Fibroblast of lung (primary cell): ENCODE measurements around the gene UBA7. TPM values are rescaled to one million over a fixed set of nuclear protein-coding genes. Genes with fewer than 3 reads are reported as not detected.

ENCODE experiments used
- DNase-seq, 2 donors: peaks; one replicate each; pipeline versions ENCODE4 v3.0.0 to v3.0.0-alpha.2; 2010; ENCODE audit warnings: low read depth in 2 of 2
- H2AFZ ChIP-seq: 2 replicates; pipeline ENCODE4 v1.5.1; 2012; ENCODE audit warnings: low read length, control low read depth, inconsistent platforms
- H3K27ac ChIP-seq: 2 replicates; pipeline ENCODE4 v1.5.1; 2011; ENCODE audit warnings: low read length, control low read depth; ENCODE audit not compliant: insufficient read depth
- H3K27me3 ChIP-seq: 2 replicates; pipeline ENCODE4 v1.5.1; 2011; ENCODE audit warnings: mild to moderate bottlenecking, low read length; ENCODE audit not compliant: control insufficient read depth, insufficient read depth
- H3K36me3 ChIP-seq: 2 replicates; pipeline ENCODE4 v1.5.1; 2011; ENCODE audit warnings: low read length; ENCODE audit not compliant: control insufficient read depth, insufficient read depth
- H3K4me1 ChIP-seq: 2 replicates; pipeline ENCODE4 v1.5.1; 2011; ENCODE audit warnings: low read length; ENCODE audit not compliant: control insufficient read depth, insufficient read depth; ENCODE audit errors: extremely low read depth
- H3K4me2 ChIP-seq: 2 replicates; pipeline ENCODE4 v1.5.1; 2011; ENCODE audit warnings: low read length, control low read depth; ENCODE audit not compliant: insufficient read depth; ENCODE audit errors: extremely low read depth
- H3K4me3 ChIP-seq, 4 experiments: fragments of 200-600 bp in 1 of 4; sonication (generic) in 1 of 4; replicated peaks in 1 of 4; 2 replicates each; pipeline ENCODE4 v1.5.1; 2011 to 2016; ENCODE audit warnings: low read length in 4 of 4, low read depth in 3 of 4, mild to moderate bottlenecking in 3 of 4, control low read depth in 2 of 4, inconsistent platforms in 1 of 4, mixed read lengths in 1 of 4; ENCODE audit not compliant: insufficient read depth in 1 of 4; ENCODE audit errors: control extremely low read depth in 1 of 4
- H3K79me2 ChIP-seq: 2 replicates; pipeline ENCODE4 v1.5.1; 2012; ENCODE audit warnings: mild to moderate bottlenecking, low read length, inconsistent platforms; ENCODE audit not compliant: control insufficient read depth, insufficient read depth
- H3K9ac ChIP-seq: 2 replicates; pipeline ENCODE4 v1.5.1; 2011; ENCODE audit warnings: mild to moderate bottlenecking, low read length, control low read depth; ENCODE audit not compliant: insufficient read depth
- H3K9me3 ChIP-seq: 2 replicates; pipeline ENCODE4 v1.5.1; 2012; ENCODE audit warnings: low read depth, low read length; ENCODE audit not compliant: control insufficient read depth, insufficient read depth
- H4K20me1 ChIP-seq: 2 replicates; pipeline ENCODE4 v1.5.1; 2011; ENCODE audit warnings: low read length; ENCODE audit not compliant: control insufficient read depth, insufficient read depth; ENCODE audit errors: extremely low read depth
- EZH2 ChIP-seq: IDR thresholded peaks from 2 replicates; pipeline ENCODE4 v1.5.1; 2012; ENCODE audit warnings: low read length, control low read depth, mild to moderate bottlenecking; ENCODE audit errors: missing control alignments
- polyA minus RNA-seq: library from RNA; depleted of rRNA, polyadenylated mRNA; stranded (reverse); fragments of >200 nt; gene quantifications from 2 replicates; pipeline ENCODE4 v1.2.3, GENCODE V29; 2011; ENCODE audit warnings: low replicate concordance
- polyA plus RNA-seq, 2 donors: library from polyadenylated mRNA; depleted of rRNA in 1 of 2; stranded (reverse) in 1 of 2; unstranded in 1 of 2; fragments of >200 nt; gene quantifications; 2 replicates each; pipeline ENCODE4 v1.2.1, GENCODE V29; 2011 to 2012; ENCODE audit warnings: missing spikeins in 1 of 2
- total RNA-seq: library from RNA; depleted of rRNA; stranded (reverse); fragments of >200 nt; gene quantifications from 2 replicates; pipeline ENCODE4 v1.2.1, GENCODE V29; 2014
- TF ChIP-seq, protein P1 (sequence below), 2 donors: IDR thresholded peaks in 1 of 2; conservative IDR thresholded peaks in 1 of 2; 1 replicate in 1 of 2; 2 replicates in 1 of 2; pipeline ENCODE4 v1.5.1; 2011 to 2012; ENCODE audit warnings: low read length in 2 of 2, control low read depth in 1 of 2, inconsistent platforms in 1 of 2, low read depth in 1 of 2, mild to moderate bottlenecking in 1 of 2

The UBA7 gene, protein sequence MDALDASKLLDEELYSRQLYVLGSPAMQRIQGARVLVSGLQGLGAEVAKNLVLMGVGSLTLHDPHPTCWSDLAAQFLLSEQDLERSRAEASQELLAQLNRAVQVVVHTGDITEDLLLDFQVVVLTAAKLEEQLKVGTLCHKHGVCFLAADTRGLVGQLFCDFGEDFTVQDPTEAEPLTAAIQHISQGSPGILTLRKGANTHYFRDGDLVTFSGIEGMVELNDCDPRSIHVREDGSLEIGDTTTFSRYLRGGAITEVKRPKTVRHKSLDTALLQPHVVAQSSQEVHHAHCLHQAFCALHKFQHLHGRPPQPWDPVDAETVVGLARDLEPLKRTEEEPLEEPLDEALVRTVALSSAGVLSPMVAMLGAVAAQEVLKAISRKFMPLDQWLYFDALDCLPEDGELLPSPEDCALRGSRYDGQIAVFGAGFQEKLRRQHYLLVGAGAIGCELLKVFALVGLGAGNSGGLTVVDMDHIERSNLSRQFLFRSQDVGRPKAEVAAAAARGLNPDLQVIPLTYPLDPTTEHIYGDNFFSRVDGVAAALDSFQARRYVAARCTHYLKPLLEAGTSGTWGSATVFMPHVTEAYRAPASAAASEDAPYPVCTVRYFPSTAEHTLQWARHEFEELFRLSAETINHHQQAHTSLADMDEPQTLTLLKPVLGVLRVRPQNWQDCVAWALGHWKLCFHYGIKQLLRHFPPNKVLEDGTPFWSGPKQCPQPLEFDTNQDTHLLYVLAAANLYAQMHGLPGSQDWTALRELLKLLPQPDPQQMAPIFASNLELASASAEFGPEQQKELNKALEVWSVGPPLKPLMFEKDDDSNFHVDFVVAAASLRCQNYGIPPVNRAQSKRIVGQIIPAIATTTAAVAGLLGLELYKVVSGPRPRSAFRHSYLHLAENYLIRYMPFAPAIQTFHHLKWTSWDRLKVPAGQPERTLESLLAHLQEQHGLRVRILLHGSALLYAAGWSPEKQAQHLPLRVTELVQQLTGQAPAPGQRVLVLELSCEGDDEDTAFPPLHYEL
- total RNA-seq (50.1 and 57.1 TPM in 2 replicates), polyA plus RNA-seq (22.8 and 33.7 TPM in 2 replicates), polyA minus RNA-seq (92.0 and 131 TPM in 2 replicates)
- polyA plus RNA-seq (2012) = 31.5 and 43.9 TPM in 2 replicates

DNA sequence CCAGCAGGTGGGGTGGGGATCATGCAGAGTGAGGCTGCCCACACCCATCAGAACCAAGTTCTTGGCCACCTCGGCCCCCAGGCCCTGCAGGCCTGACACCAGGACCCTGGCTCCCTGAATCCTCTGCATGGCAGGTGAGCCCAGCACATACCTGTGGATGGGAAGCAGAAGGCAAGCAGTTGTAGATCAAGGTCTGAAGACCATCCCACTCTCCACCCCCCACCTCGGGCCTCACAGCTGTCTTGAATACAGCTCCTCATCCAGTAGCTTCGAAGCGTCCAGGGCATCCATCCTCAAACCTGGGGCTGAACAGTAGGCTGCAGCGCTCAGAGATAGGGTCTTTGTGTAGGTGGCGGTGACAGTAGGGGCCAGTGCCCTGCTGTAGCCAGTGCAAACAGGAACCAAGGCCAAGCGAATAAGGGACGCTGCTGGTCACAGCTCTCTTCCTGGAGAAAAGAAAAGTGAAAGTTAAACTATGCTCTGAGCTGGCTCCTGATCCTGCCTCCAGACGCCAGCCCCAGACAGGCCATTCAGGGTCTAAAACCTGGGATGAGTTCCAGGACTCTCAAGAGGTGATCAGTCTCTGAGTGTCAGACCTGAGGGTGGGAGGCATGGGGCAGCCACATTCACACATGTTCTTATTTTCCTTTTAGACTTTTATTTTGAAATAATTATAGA, at the start of gene UBA7:
UBA7 (minus strand) TSS at position 457 of the 678 bp plus-strand sequence; CDS start at position 291, 166 bp downstream.
- TF ChIP-seq, protein P1, sequence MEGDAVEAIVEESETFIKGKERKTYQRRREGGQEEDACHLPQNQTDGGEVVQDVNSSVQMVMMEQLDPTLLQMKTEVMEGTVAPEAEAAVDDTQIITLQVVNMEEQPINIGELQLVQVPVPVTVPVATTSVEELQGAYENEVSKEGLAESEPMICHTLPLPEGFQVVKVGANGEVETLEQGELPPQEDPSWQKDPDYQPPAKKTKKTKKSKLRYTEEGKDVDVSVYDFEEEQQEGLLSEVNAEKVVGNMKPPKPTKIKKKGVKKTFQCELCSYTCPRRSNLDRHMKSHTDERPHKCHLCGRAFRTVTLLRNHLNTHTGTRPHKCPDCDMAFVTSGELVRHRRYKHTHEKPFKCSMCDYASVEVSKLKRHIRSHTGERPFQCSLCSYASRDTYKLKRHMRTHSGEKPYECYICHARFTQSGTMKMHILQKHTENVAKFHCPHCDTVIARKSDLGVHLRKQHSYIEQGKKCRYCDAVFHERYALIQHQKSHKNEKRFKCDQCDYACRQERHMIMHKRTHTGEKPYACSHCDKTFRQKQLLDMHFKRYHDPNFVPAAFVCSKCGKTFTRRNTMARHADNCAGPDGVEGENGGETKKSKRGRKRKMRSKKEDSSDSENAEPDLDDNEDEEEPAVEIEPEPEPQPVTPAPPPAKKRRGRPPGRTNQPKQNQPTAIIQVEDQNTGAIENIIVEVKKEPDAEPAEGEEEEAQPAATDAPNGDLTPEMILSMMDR (conservative IDR thresholded peaks at IDR 0.05 in 1 of 2, IDR thresholded peaks at IDR 0.05 in 1 of 2; ENCODE audit: low read depth in 1 of 2, low read length in 2 of 2) = no peak
- no peak for TF ChIP-seq EZH2
- peak; percentile 87 to 88 for DNase-seq
- Histone ChIP-seq H3K9me3 (no peaks in the 10 kb centered on the region), H3K4me2 (peak within 1 kb of the TSS; percentile 98), H3K9ac (peak within 1 kb of the TSS; percentile 64), H3K79me2 (no peaks in the 10 kb centered on the region), H3K36me3 (peaks cover 6% of the 10 kb centered on the region), H3K4me3 (peak within 1 kb of the TSS; percentile 29 to 71 (median 62)), H3K27ac (peak within 1 kb of the TSS; percentile 60), H3K27me3 (no peaks in the 10 kb centered on the region), H3K4me1 (peaks cover 8% of the 10 kb centered on the region), H4K20me1 (no peaks in the 10 kb centered on the region), H2AFZ (peak within 1 kb of the TSS; percentile 86)

DNA sequence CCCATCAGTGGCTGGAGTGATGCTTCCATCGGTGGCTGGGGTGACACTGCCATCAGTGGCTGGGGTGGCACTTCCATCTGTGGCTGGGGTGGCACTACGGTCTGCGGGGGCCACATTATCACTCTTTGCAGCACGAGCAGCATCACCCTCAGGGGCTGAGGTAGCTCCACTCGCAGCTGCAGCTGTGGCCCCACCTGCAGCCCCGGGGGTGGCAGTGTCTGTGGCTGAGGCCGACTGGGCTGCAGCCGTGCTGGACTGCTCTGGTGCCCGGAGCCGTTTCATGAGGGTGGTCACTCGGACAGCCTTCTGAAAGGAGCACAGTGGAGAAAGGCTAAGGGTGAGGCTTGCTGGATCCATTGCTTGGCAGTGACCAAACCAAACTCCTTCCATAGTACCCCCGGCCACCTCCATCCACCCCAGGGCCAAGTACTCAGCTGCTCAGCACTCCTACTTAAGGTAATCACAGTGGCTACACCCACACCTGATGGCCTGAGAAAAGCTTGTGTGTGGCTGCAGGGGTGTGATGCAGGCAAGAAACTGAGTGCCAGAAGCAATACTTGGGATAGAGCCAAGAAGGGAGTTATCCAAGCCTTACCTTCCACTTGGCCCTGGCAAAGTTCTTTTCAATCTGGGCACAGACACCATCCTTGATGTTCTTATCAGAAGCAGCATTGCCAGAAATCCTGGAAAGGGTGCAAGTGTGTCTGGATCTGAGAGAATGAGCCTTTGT, 46.0 kb upstream of the UBA7 start:
- no peaks in the 10 kb centered on the region for H4K20me1 ChIP-seq
- H3K27me3 ChIP-seq = peaks cover 19% of the 10 kb centered on the region
- no peak overlapping the region for H3K4me2 ChIP-seq
- no peak for DNase-seq
- H3K4me3 ChIP-seq = no peak overlapping the region
- H3K79me2 ChIP-seq = peaks cover 8% of the 10 kb centered on the region
- no peak for TF ChIP-seq EZH2
- TF ChIP-seq, protein P1 (conservative IDR thresholded peaks at IDR 0.05 in 1 of 2, IDR thresholded peaks at IDR 0.05 in 1 of 2; ENCODE audit: low read depth in 1 of 2, low read length in 2 of 2) = no peak
- H3K9me3 ChIP-seq = no peaks in the 10 kb centered on the region
- H2AFZ ChIP-seq = no peak overlapping the region
- no peak overlapping the region for H3K9ac ChIP-seq
- H3K36me3 ChIP-seq = no peaks in the 10 kb centered on the region
- H3K27ac ChIP-seq = no peak overlapping the region
- H3K4me1 ChIP-seq = peaks cover 3% of the 10 kb centered on the region
